Breast epithelium (tissue), 3 donors: ENCODE data around the gene MACROH2A2.

ENCODE experiments used
- POLR2A ChIP-seq: fragments of 450-650 bp; IDR thresholded peaks from one replicate; pipeline ENCODE4 v1.6.1; 2016; ENCODE audit warnings: antibody characterized with exemption, mild to moderate bottlenecking, moderate library complexity
- POLR2AphosphoS5 ChIP-seq, 3 donors: sonication (generic); formaldehyde crosslinking; IDR thresholded peaks; one replicate each; pipeline ENCODE4 v1.6.1; 2017; ENCODE audit warnings: antibody characterized with exemption in 3 of 3
- TF ChIP-seq, protein P1 (sequence below), 3 donors: fragments of 450-650 bp; IDR thresholded peaks; one replicate each; pipeline ENCODE4 v1.5.1; 2016 to 2017; ENCODE audit warnings: antibody characterized with exemption in 3 of 3, mild to moderate bottlenecking in 3 of 3, moderate library complexity in 3 of 3

DNA sequence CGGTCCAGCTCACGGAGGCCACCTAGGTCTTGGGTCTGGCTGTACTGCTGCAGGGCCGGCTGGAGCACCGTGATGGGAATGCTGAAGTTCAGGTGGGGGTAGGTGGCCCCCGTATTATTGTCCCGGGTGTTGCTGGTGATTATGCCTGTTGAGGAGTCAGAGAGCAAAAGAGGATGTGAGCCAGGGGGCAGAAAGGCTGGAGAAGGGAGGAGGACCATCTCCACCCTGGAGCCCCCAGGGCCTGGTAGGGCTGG lies 87.3 kb downstream of the MACROH2A2 start:
- TF ChIP-seq, protein P1, sequence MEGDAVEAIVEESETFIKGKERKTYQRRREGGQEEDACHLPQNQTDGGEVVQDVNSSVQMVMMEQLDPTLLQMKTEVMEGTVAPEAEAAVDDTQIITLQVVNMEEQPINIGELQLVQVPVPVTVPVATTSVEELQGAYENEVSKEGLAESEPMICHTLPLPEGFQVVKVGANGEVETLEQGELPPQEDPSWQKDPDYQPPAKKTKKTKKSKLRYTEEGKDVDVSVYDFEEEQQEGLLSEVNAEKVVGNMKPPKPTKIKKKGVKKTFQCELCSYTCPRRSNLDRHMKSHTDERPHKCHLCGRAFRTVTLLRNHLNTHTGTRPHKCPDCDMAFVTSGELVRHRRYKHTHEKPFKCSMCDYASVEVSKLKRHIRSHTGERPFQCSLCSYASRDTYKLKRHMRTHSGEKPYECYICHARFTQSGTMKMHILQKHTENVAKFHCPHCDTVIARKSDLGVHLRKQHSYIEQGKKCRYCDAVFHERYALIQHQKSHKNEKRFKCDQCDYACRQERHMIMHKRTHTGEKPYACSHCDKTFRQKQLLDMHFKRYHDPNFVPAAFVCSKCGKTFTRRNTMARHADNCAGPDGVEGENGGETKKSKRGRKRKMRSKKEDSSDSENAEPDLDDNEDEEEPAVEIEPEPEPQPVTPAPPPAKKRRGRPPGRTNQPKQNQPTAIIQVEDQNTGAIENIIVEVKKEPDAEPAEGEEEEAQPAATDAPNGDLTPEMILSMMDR (IDR thresholded peaks at IDR 0.05), result no peak
- TF ChIP-seq POLR2A (no peak), POLR2AphosphoS5 (IDR thresholded peaks at IDR 0.05) (no peak)
